Astrocyte (in vitro differentiated cells and primary cell): ENCODE results near the gene PNPLA3. TPM values are rescaled to one million over a fixed set of nuclear protein-coding genes. Genes with fewer than 3 reads are reported as not detected.

Experiments
- DNase-seq: peaks from one replicate; pipeline ENCODE4 v3.0.0-alpha.2; 2010; ENCODE audit warnings: low read depth
- FAIRE-seq: peaks from 2 replicates; lab custom pipeline; 2011; peaks lifted over from hg19 to GRCh38; lab: Jason Lieb, UNC
- H2AFZ ChIP-seq: 2 replicates; pipeline ENCODE4 v1.6.0; 2012; ENCODE audit warnings: low read depth, low read length, inconsistent platforms
- H3K27ac ChIP-seq: 2 replicates; pipeline ENCODE4 v1.5.1; 2011; ENCODE audit warnings: low read depth, low read length, inconsistent platforms
- H3K27me3 ChIP-seq: 2 replicates; pipeline ENCODE4 v1.6.0; 2011; ENCODE audit warnings: low read length, inconsistent platforms; ENCODE audit not compliant: insufficient read depth
- H3K36me3 ChIP-seq: 2 replicates; pipeline ENCODE4 v1.5.1; 2011; ENCODE audit warnings: low read length, inconsistent platforms; ENCODE audit not compliant: insufficient read depth
- H3K4me1 ChIP-seq: 2 replicates; pipeline ENCODE4 v1.5.1; 2011; ENCODE audit warnings: low read length, inconsistent platforms; ENCODE audit not compliant: insufficient read depth
- H3K4me2 ChIP-seq: 2 replicates; pipeline ENCODE4 v1.6.0; 2012; ENCODE audit warnings: low read length, inconsistent platforms
- H3K4me3 ChIP-seq: 2 replicates; pipeline ENCODE4 v1.5.1; 2011; ENCODE audit warnings: low read depth, mild to moderate bottlenecking, low read length, inconsistent platforms; ENCODE audit not compliant: insufficient read depth
- H3K79me2 ChIP-seq: 2 replicates; pipeline ENCODE4 v1.6.0; 2012; ENCODE audit warnings: mild to moderate bottlenecking, low read length, inconsistent platforms; ENCODE audit not compliant: insufficient read depth
- H3K9ac ChIP-seq: 2 replicates; pipeline ENCODE4 v1.6.0; 2012; ENCODE audit warnings: mild to moderate bottlenecking, low read length, inconsistent platforms
- H3K9me3 ChIP-seq: 2 replicates; pipeline ENCODE4 v1.5.1; 2012; ENCODE audit warnings: low read depth, mild to moderate bottlenecking, low read length, inconsistent platforms; ENCODE audit not compliant: insufficient read depth
- H4K20me1 ChIP-seq: 2 replicates; pipeline ENCODE4 v1.6.0; 2012; ENCODE audit warnings: low read length, inconsistent platforms; ENCODE audit not compliant: insufficient read depth
- H3K27ac Mint-ChIP-seq: one replicate; pipeline ENCODE4 v1.8.0; 2021; ENCODE audit warnings: mild to moderate bottlenecking, mixed read lengths; ENCODE audit not compliant: unreplicated experiment
- H3K27me3 Mint-ChIP-seq: one replicate; pipeline ENCODE4 v1.8.0; 2021; ENCODE audit warnings: low read depth, mixed read lengths; ENCODE audit not compliant: unreplicated experiment
- H3K36me3 Mint-ChIP-seq: one replicate; pipeline ENCODE4 v1.8.0; 2021; ENCODE audit warnings: low read depth, mixed read lengths; ENCODE audit not compliant: unreplicated experiment
- H3K4me1 Mint-ChIP-seq: one replicate; pipeline ENCODE4 v1.8.0; 2021; ENCODE audit warnings: low read depth, mixed read lengths; ENCODE audit not compliant: unreplicated experiment
- H3K4me3 Mint-ChIP-seq: one replicate; pipeline ENCODE4 v1.8.0; 2021; ENCODE audit warnings: mild to moderate bottlenecking, moderate library complexity, mixed read lengths; ENCODE audit not compliant: unreplicated experiment
- H3K9me3 Mint-ChIP-seq: one replicate; pipeline ENCODE4 v1.8.0; 2021; ENCODE audit warnings: mild to moderate bottlenecking, mixed read lengths; ENCODE audit not compliant: unreplicated experiment
- EZH2 ChIP-seq: IDR thresholded peaks from 2 replicates; pipeline ENCODE4 v1.6.1; 2012; ENCODE audit warnings: mild to moderate bottlenecking, low read length, inconsistent platforms; ENCODE audit not compliant: insufficient read depth
- total RNA-seq: library from RNA; stranded (reverse); gene quantifications from 2 replicates; pipeline ENCODE4 v1.2.1, GENCODE V29; 2021
- TF ChIP-seq, protein P1 (sequence below): IDR thresholded peaks from 2 replicates; pipeline ENCODE4 v1.5.1; 2011; ENCODE audit warnings: low read depth, mild to moderate bottlenecking, inconsistent platforms, low read length, moderate library complexity; ENCODE audit not compliant: insufficient read depth

PNPLA3 gene
- total RNA-seq, 1 donor from 2014 or later: 10.8 TPM

- no peaks in the 10 kb centered on the region for H3K27me3 Mint-ChIP-seq
- no peak overlapping the region for H2AFZ ChIP-seq
- peaks cover 5% of the 10 kb centered on the region for H3K79me2 ChIP-seq
- TF ChIP-seq, protein P1, sequence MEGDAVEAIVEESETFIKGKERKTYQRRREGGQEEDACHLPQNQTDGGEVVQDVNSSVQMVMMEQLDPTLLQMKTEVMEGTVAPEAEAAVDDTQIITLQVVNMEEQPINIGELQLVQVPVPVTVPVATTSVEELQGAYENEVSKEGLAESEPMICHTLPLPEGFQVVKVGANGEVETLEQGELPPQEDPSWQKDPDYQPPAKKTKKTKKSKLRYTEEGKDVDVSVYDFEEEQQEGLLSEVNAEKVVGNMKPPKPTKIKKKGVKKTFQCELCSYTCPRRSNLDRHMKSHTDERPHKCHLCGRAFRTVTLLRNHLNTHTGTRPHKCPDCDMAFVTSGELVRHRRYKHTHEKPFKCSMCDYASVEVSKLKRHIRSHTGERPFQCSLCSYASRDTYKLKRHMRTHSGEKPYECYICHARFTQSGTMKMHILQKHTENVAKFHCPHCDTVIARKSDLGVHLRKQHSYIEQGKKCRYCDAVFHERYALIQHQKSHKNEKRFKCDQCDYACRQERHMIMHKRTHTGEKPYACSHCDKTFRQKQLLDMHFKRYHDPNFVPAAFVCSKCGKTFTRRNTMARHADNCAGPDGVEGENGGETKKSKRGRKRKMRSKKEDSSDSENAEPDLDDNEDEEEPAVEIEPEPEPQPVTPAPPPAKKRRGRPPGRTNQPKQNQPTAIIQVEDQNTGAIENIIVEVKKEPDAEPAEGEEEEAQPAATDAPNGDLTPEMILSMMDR: no peak
- no peak for TF ChIP-seq EZH2
- peaks cover 18% of the 10 kb centered on the region for H3K36me3 Mint-ChIP-seq
- H3K4me3 Mint-ChIP-seq: no peak overlapping the region
- H3K36me3 ChIP-seq: peaks cover 10% of the 10 kb centered on the region
- H3K27ac Mint-ChIP-seq: no peak overlapping the region
- H3K9me3 Mint-ChIP-seq: no peaks in the 10 kb centered on the region
- no peak overlapping the region for H3K4me2 ChIP-seq
- H3K27me3 ChIP-seq: no peaks in the 10 kb centered on the region
- no peaks in the 10 kb centered on the region for H3K4me1 Mint-ChIP-seq
- peaks cover 9% of the 10 kb centered on the region for H3K4me1 ChIP-seq
- peaks cover 45% of the 10 kb centered on the region for H4K20me1 ChIP-seq
- H3K27ac ChIP-seq: no peak overlapping the region
- DNase-seq (no peak), FAIRE-seq (no peak)
- H3K4me3 ChIP-seq: no peak overlapping the region
- no peak overlapping the region for H3K9ac ChIP-seq
- no peaks in the 10 kb centered on the region for H3K9me3 ChIP-seq
Observed at GRCh38 chr22:43996170-43996980, 72.8 kb downstream of the PNPLA3 start.

DNA sequence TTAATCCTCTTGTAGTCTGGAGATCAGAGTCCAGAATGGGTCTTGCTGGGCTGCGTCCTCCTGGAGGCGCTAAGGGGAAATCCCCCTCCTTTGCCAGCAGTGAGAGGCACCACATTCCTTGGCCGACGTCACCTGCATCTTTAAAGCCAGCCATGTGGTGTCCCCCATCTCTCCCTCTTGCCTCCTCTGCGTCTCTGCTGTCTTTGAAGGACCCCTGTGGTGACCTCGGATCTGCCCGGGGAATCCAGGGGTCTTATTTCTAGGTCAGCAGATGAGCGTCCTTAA lies 73.3 kb downstream of the PNPLA3 start:
- H3K4me2 ChIP-seq: no peak overlapping the region
- H3K4me3 Mint-ChIP-seq: no peak overlapping the region
- no peaks in the 10 kb centered on the region for H3K9me3 Mint-ChIP-seq
- TF ChIP-seq EZH2: no peak
- TF ChIP-seq, protein P1: no peak
- no peaks in the 10 kb centered on the region for H3K4me1 Mint-ChIP-seq
- no peaks in the 10 kb centered on the region for H3K9me3 ChIP-seq
- peaks cover 42% of the 10 kb centered on the region for H4K20me1 ChIP-seq
- no peaks in the 10 kb centered on the region for H3K27me3 Mint-ChIP-seq
- no peak overlapping the region for H3K4me3 ChIP-seq
- peaks cover 5% of the 10 kb centered on the region for H3K79me2 ChIP-seq
- DNase-seq (no peak), FAIRE-seq (no peak)
- H2AFZ ChIP-seq: no peak overlapping the region
- peaks cover 18% of the 10 kb centered on the region for H3K36me3 Mint-ChIP-seq
- H3K9ac ChIP-seq: no peak overlapping the region
- peaks cover 9% of the 10 kb centered on the region for H3K4me1 ChIP-seq
- H3K36me3 ChIP-seq: peaks cover 10% of the 10 kb centered on the region
- no peak overlapping the region for H3K27ac Mint-ChIP-seq
- H3K27ac ChIP-seq: no peak overlapping the region
- H3K27me3 ChIP-seq: no peaks in the 10 kb centered on the region

Other genes with a start within 250 kb of the PNPLA3 start
- 1.2 and 1.6 TPM in 2 replicates for gene EFCAB6, start 111.5 kb upstream of the PNPLA3 start, total RNA-seq
- gene SULT4A1, start 61.3 kb upstream of the PNPLA3 start, total RNA-seq: 5.9 and 6.1 TPM in 2 replicates
- not detected in 2 replicates for gene PNPLA5, start 31.8 kb upstream of the PNPLA3 start, total RNA-seq
- gene SAMM50, start 31.6 kb downstream of the PNPLA3 start, total RNA-seq: 63.4 and 65.2 TPM in 2 replicates
- 22.0 and 23.0 TPM in 2 replicates for gene PARVB, start 100.5 kb downstream of the PNPLA3 start, total RNA-seq